ENCODE results near the gene SVBP.

Gene SVBP

DNA sequence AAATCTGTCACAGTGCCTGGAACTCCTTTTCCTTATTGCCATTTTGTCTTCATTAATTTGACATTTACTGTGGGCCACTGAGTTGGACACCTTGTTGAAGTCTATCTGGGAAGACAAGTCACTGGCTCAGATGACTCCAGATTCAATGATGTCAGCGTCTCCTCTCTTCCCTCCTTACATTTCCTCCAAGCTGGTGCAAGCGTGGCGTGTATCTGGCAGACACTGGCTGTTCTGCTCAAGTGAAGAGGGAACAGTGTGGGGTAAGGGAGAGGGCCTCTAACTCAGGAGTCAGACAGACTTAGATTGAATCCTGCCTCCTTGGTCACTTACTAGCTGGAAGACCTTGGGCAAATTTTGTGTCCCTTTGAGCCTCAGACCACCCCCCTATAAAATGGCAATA is 20.5 kb upstream of the SVBP start:
- H3K9me3 ChIP-seq (ENCODE audit: insufficient read depth, low read depth, low read length) = no peaks in the 10 kb centered on the region
- no peaks in the 10 kb centered on the region for H3K4me1 ChIP-seq (ENCODE audit: insufficient read depth, low read length)
- no peak overlapping the region for H3K4me3 ChIP-seq (ENCODE audit: low read length)
- no peak overlapping the region for H3K27ac ChIP-seq (ENCODE audit: low read length)
- H3K27me3 ChIP-seq (ENCODE audit: insufficient read depth, low read length) = no peaks in the 10 kb centered on the region
- no peak overlapping the region; the same call in 1 of the 2 replicates for H3K9ac ChIP-seq (ENCODE audit: low read depth, low read length)
- H3K36me3 ChIP-seq (ENCODE audit: insufficient read depth, low read depth, low read length) = no peaks in the 10 kb centered on the region

GRCh38 chr1:42835422-42835821 is 18.2 kb upstream of the SVBP start:
- Histone ChIP-seq H3K9ac (ENCODE audit: low read depth, low read length) (no peak overlapping the region), H3K27me3 (ENCODE audit: insufficient read depth, low read length) (no peaks in the 10 kb centered on the region), H3K4me3 (ENCODE audit: low read length) (no peak overlapping the region), H3K9me3 (ENCODE audit: insufficient read depth, low read depth, low read length) (no peaks in the 10 kb centered on the region), H3K4me1 (ENCODE audit: insufficient read depth, low read length) (no peaks in the 10 kb centered on the region), H3K36me3 (ENCODE audit: insufficient read depth, low read depth, low read length) (no peaks in the 10 kb centered on the region), H3K27ac (ENCODE audit: low read length) (no peak overlapping the region)

- H3K4me1 ChIP-seq (ENCODE audit: insufficient read depth, low read length) = no peaks in the 10 kb centered on the region
- no peaks in the 10 kb centered on the region for H3K9me3 ChIP-seq (ENCODE audit: insufficient read depth, low read depth, low read length)
- H3K4me3 ChIP-seq (ENCODE audit: low read length) = no peak overlapping the region
- H3K27ac ChIP-seq (ENCODE audit: low read length) = no peak overlapping the region
- H3K27me3 ChIP-seq (ENCODE audit: insufficient read depth, low read length) = no peaks in the 10 kb centered on the region
- H3K9ac ChIP-seq (ENCODE audit: low read depth, low read length) = no peak overlapping the region
- H3K36me3 ChIP-seq (ENCODE audit: insufficient read depth, low read depth, low read length) = no peaks in the 10 kb centered on the region
These were observed 17.6 kb upstream of the SVBP start for GRCh38 chr1:42834803-42835202.

DNA sequence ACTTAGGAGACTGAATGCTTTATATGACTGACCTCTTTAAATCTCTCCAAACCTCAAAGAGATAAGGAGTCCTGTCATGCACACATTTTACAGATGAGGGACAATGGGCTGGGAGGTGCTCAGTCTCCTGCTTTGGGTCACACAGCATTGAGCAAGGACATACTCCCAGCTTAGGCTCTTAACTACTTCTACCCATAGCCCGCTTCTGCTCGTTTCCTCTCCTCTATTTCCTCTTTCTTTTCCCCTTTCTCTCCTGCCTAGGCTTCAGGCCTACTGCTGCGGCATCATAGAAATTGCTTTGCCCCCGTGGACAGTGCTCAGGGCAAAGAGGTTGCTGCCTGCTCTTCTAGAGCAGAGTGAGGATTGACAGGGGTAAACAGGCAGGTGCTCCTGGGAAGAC is 16.8 kb upstream of the SVBP start:
- Histone ChIP-seq H3K9me3 (ENCODE audit: insufficient read depth, low read depth, low read length) (no peaks in the 10 kb centered on the region), H3K27me3 (ENCODE audit: insufficient read depth, low read length) (no peaks in the 10 kb centered on the region), H3K36me3 (ENCODE audit: insufficient read depth, low read depth, low read length) (no peaks in the 10 kb centered on the region), H3K9ac (ENCODE audit: low read depth, low read length) (no peak overlapping the region), H3K27ac (ENCODE audit: low read length) (no peak overlapping the region), H3K4me3 (ENCODE audit: low read length) (no peak overlapping the region), H3K4me1 (ENCODE audit: insufficient read depth, low read length) (no peaks in the 10 kb centered on the region)

- no peak overlapping the region for H3K4me3 ChIP-seq (ENCODE audit: low read length)
- no peaks in the 10 kb centered on the region for H3K27me3 ChIP-seq (ENCODE audit: insufficient read depth, low read length)
- no peak overlapping the region for H3K9ac ChIP-seq (ENCODE audit: low read depth, low read length)
- no peak overlapping the region for H3K27ac ChIP-seq (ENCODE audit: low read length)
- no peaks in the 10 kb centered on the region for H3K9me3 ChIP-seq (ENCODE audit: insufficient read depth, low read depth, low read length)
- no peaks in the 10 kb centered on the region for H3K36me3 ChIP-seq (ENCODE audit: insufficient read depth, low read depth, low read length)
- H3K4me1 ChIP-seq (ENCODE audit: insufficient read depth, low read length) = no peaks in the 10 kb centered on the region
These were observed 15.5 kb upstream of the SVBP start for GRCh38 chr1:42832641-42833240.

GRCh38 chr1:42831273-42831672 is 14.1 kb upstream of the SVBP start:
- Histone ChIP-seq H3K27me3 (ENCODE audit: insufficient read depth, low read length) (no peaks in the 10 kb centered on the region), H3K9ac (ENCODE audit: low read depth, low read length) (no peak overlapping the region), H3K27ac (ENCODE audit: low read length) (no peak overlapping the region), H3K4me1 (ENCODE audit: insufficient read depth, low read length) (no peaks in the 10 kb centered on the region), H3K9me3 (ENCODE audit: insufficient read depth, low read depth, low read length) (no peaks in the 10 kb centered on the region), H3K4me3 (ENCODE audit: low read length) (no peak overlapping the region), H3K36me3 (ENCODE audit: insufficient read depth, low read depth, low read length) (no peaks in the 10 kb centered on the region)

GRCh38 chr1:42830631-42831030 is 13.4 kb upstream of the SVBP start:
- H3K4me1 ChIP-seq (ENCODE audit: insufficient read depth, low read length) = no peaks in the 10 kb centered on the region
- no peaks in the 10 kb centered on the region for H3K27me3 ChIP-seq (ENCODE audit: insufficient read depth, low read length)
- no peaks in the 10 kb centered on the region for H3K9me3 ChIP-seq (ENCODE audit: insufficient read depth, low read depth, low read length)
- no peaks in the 10 kb centered on the region for H3K36me3 ChIP-seq (ENCODE audit: insufficient read depth, low read depth, low read length)
- H3K4me3 ChIP-seq (ENCODE audit: low read length) = no peak overlapping the region
- no peak overlapping the region for H3K9ac ChIP-seq (ENCODE audit: low read depth, low read length)
- H3K27ac ChIP-seq (ENCODE audit: low read length) = no peak overlapping the region

DNA sequence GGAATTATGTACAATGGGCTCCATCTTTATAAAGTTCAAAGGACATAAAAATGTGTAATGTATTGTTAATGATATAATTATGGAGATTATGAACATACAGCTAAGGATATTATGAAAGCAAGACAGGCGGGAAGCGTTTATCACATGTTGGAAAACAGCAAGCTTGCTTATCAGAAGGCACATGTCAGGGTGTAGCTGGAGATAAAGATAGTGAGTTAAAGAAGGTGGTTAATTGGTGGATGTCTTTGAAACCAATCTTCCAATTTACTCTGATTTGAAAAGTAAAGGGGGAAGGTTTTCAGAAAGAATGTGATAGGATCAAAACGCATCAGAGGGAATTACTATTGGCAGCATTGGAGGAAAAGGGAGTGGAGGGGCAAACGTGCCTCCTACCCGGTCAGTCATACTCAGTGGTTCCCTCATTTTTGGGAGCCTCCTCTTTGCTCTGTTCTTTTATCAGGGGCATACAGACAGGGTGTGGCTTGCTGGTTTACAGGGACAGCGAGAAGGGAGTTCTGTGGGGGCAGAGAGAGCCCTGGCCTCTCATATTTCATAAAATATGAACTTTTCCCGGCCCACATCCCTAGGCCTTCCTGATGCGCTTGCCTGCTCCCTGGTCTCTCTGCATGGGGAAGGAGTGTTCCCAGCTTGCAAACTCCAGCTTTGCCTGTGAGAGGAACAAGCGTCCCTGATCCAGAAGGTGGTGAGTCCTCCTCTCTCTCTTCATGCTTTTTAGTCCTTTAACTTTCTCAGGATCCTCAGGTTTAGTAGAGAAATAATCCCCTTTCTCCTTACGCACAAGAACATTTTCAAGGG is 8.0 kb upstream of the SVBP start:
- Histone ChIP-seq H3K9me3 (ENCODE audit: insufficient read depth, low read depth, low read length) (no peaks in the 10 kb centered on the region), H3K4me3 (ENCODE audit: low read length) (no peak overlapping the region), H3K36me3 (ENCODE audit: insufficient read depth, low read depth, low read length) (no peaks in the 10 kb centered on the region), H3K9ac (ENCODE audit: low read depth, low read length) (no peak overlapping the region), H3K27ac (ENCODE audit: low read length) (no peak overlapping the region), H3K27me3 (ENCODE audit: insufficient read depth, low read length) (no peaks in the 10 kb centered on the region), H3K4me1 (ENCODE audit: insufficient read depth, low read length) (no peaks in the 10 kb centered on the region)

DNA sequence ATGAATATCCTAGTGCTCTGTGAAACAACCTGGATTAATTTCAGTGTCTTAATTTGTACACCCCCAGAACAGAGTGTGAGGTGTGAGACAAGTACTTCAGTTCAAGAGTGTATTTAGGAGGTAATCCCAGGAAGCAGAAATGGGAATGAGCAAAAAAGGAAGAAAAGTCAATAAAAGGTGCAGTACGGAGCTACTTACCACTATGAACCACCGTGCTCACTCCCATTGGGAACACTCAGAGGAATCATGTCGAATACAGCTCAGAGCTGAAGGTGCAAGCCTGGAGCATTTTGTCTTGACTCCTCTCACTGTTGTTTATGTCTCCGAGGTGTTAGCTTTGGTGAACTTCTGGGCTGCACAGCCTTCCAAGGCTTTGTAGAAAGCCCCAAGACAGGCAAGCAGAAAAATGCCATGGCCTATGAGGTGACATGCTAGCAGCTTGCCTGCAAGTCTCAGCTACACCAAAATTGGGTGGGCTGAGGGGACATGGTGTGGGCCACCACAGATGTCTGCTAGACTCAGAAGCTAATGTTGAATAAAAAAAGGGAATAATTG is 7.4 kb upstream of the SVBP start:
- Histone ChIP-seq H3K4me3 (ENCODE audit: low read length) (no peak overlapping the region), H3K36me3 (ENCODE audit: insufficient read depth, low read depth, low read length) (no peaks in the 10 kb centered on the region), H3K9me3 (ENCODE audit: insufficient read depth, low read depth, low read length) (no peaks in the 10 kb centered on the region), H3K4me1 (ENCODE audit: insufficient read depth, low read length) (no peaks in the 10 kb centered on the region), H3K27ac (ENCODE audit: low read length) (no peak overlapping the region), H3K27me3 (ENCODE audit: insufficient read depth, low read length) (no peaks in the 10 kb centered on the region), H3K9ac (ENCODE audit: low read depth, low read length) (no peak overlapping the region)

GRCh38 chr1:42822800-42823392 is 5.7 kb upstream of the SVBP start:
- H3K4me3 ChIP-seq (ENCODE audit: low read length) = no peak overlapping the region
- H3K27ac ChIP-seq (ENCODE audit: low read length) = no peak overlapping the region
- no peaks in the 10 kb centered on the region for H3K27me3 ChIP-seq (ENCODE audit: insufficient read depth, low read length)
- H3K9me3 ChIP-seq (ENCODE audit: insufficient read depth, low read depth, low read length) = no peaks in the 10 kb centered on the region
- H3K9ac ChIP-seq (ENCODE audit: low read depth, low read length) = no peak overlapping the region; the same call in 1 of the 2 replicates
- H3K36me3 ChIP-seq (ENCODE audit: insufficient read depth, low read depth, low read length) = no peaks in the 10 kb centered on the region
- no peaks in the 10 kb centered on the region for H3K4me1 ChIP-seq (ENCODE audit: insufficient read depth, low read length)

DNA sequence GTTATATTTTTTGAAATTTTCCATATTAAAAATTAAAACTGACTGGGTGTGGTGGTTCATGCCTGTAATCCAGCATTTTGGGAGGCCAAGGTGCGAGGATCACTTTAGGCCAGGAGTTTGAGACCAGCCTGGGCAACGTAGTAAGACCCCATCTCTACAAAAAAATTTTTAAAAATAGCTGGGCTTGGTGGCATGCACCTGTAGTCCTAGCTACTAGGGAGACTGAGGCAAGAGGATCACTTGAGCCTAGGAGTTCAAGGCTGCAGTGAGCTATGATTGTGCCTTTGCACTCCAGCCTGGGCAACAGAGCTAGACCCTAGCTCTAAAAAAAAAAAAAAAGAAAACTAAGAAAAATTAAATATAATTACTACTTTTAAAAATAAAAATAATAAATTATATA is 4.5 kb upstream of the SVBP start:
- no peaks in the 10 kb centered on the region for H3K9me3 ChIP-seq (ENCODE audit: insufficient read depth, low read depth, low read length)
- H3K36me3 ChIP-seq (ENCODE audit: insufficient read depth, low read depth, low read length) = no peaks in the 10 kb centered on the region
- H3K27ac ChIP-seq (ENCODE audit: low read length) = no peak overlapping the region
- H3K27me3 ChIP-seq (ENCODE audit: insufficient read depth, low read length) = no peaks in the 10 kb centered on the region
- H3K4me3 ChIP-seq (ENCODE audit: low read length) = no peak overlapping the region
- no peaks in the 10 kb centered on the region for H3K4me1 ChIP-seq (ENCODE audit: insufficient read depth, low read length)
- no peak overlapping the region for H3K9ac ChIP-seq (ENCODE audit: low read depth, low read length)

DNA sequence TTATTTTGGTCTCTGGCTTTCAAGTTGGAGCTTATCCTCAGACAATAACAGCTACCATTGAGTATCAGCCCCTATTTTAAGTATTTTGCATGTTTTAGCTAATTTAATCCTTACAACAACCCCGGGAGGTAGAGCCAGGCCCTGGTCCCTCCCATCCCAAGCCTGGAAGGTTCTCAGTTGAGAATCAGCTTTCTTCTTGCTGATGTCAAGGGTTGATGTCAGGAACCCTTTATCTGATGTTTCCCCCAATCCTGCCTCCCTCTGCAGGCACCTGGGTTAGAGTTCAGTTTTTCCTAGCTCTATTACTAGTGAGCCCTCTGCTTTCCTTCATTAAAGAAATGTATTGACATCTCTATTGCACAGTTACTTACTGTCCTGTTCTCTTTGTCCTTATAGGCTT is 3.6 kb upstream of the SVBP start:
- H3K36me3 ChIP-seq (ENCODE audit: insufficient read depth, low read depth, low read length) = no peaks in the 10 kb centered on the region
- no peak overlapping the region for H3K27ac ChIP-seq (ENCODE audit: low read length)
- peaks cover 5% of the 10 kb centered on the region for H3K4me1 ChIP-seq (ENCODE audit: insufficient read depth, low read length)
- no peaks in the 10 kb centered on the region for H3K27me3 ChIP-seq (ENCODE audit: insufficient read depth, low read length)
- H3K9ac ChIP-seq (ENCODE audit: low read depth, low read length) = no peak overlapping the region
- no peaks in the 10 kb centered on the region for H3K9me3 ChIP-seq (ENCODE audit: insufficient read depth, low read depth, low read length)
- H3K4me3 ChIP-seq (ENCODE audit: low read length) = no peak overlapping the region
